ENCODE measurements around the gene OCA2.

DNA sequence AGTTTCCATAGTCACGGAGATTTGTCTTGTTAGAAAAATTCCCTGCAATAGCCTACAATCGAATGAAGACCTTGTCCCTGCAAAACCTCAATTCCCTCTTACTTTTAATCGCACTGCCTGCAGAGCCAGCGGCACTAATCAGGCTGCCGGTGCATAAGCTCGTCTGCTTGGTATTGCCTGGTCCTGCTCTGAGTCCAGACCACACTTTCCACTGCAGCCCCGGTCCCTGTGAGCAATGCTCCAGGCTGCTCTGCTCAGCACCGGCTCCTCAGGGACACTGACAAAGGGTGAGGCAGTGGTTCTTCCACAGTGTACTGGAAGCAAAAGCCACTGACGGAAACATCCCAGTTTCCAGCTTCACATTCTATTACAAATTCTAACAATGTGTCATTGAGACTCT, 164.3 kb downstream of the OCA2 start:
- TF ChIP-seq, protein P1, sequence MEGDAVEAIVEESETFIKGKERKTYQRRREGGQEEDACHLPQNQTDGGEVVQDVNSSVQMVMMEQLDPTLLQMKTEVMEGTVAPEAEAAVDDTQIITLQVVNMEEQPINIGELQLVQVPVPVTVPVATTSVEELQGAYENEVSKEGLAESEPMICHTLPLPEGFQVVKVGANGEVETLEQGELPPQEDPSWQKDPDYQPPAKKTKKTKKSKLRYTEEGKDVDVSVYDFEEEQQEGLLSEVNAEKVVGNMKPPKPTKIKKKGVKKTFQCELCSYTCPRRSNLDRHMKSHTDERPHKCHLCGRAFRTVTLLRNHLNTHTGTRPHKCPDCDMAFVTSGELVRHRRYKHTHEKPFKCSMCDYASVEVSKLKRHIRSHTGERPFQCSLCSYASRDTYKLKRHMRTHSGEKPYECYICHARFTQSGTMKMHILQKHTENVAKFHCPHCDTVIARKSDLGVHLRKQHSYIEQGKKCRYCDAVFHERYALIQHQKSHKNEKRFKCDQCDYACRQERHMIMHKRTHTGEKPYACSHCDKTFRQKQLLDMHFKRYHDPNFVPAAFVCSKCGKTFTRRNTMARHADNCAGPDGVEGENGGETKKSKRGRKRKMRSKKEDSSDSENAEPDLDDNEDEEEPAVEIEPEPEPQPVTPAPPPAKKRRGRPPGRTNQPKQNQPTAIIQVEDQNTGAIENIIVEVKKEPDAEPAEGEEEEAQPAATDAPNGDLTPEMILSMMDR (IDR thresholded peaks at IDR 0.05), result no peak
- no peak for TF ChIP-seq POLR2A (IDR thresholded peaks at IDR 0.05)
